ENCODE results near the gene CHFR.
"Not testable (repeated sequence)": the region's sequence is repeated elsewhere in the genome, so short reads cannot be mapped to it uniquely, and the experiment has no call there.

CHFR gene, protein sequence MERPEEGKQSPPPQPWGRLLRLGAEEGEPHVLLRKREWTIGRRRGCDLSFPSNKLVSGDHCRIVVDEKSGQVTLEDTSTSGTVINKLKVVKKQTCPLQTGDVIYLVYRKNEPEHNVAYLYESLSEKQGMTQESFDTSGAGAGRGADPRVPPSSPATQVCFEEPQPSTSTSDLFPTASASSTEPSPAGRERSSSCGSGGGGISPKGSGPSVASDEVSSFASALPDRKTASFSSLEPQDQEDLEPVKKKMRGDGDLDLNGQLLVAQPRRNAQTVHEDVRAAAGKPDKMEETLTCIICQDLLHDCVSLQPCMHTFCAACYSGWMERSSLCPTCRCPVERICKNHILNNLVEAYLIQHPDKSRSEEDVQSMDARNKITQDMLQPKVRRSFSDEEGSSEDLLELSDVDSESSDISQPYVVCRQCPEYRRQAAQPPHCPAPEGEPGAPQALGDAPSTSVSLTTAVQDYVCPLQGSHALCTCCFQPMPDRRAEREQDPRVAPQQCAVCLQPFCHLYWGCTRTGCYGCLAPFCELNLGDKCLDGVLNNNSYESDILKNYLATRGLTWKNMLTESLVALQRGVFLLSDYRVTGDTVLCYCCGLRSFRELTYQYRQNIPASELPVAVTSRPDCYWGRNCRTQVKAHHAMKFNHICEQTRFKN
- long read RNA-seq, donor 1, partial matches to known transcripts: 222 of 223 reads
- long read RNA-seq, donor 1, other reads (novel, unspliced or antisense): 0 of 223 reads
- long read RNA-seq, donor 2: 0 reads
- long read RNA-seq, donor 3: 0 reads
- long read RNA-seq, donor 4, partial matches to known transcripts: 0 of 2 reads
- long read RNA-seq, donor 4, other reads (novel, unspliced or antisense): 0 of 2 reads
- long read RNA-seq, donor 5: 0 reads
- long read RNA-seq, donor 6, partial matches to known transcripts: 0 of 1 reads
- long read RNA-seq, donor 6, other reads (novel, unspliced or antisense): 0 of 1 reads
- long read RNA-seq, donor 7: 0 reads
- long read RNA-seq, donor 8, partial matches to known transcripts: 0 of 1 reads
- long read RNA-seq, donor 8, other reads (novel, unspliced or antisense): 0 of 1 reads

DNA sequence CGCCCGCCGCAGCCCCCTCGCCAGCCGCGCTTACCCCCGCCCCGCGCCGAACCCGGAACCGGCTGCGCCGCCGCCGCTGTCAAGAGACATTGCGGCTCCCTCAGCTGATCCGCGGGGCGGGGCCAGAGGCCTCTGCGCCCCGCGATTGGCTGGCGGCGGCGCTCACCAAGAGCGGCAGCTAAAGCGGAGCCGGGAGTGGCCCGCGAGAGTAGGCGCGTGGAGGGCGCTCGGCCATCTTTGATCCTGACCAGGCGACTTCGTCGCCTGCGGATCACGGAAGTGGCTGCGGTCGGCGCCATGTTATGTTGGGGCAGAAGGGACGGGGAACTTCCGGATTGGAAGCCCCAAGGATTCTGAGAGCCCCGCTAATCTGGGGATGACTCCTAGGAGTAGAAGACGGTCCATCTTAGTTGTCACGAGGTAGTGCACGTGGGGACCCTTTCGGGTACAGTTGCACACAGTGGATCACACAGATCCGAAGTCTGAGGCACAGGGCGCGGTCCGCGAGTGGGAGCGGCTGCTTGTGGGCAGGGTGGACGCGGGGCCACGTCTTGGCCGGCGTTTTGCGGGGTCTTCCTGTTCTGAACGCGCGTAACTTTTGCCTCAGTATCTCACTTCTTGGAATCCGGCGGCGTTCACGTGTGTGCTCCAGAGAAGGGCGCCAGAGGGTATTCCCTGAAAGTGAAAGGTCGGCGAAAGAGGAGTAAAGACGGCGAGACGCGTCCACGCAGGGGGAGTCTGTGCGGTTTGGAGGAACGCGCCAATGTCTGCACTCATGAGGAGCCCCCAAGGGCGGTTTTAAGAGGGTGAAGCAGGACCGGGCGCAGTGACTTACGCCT is at the start of gene CHFR:
Gene CHFR (minus strand): TSS at position 93 of the 839 bp plus-strand sequence. CDS start 277 bp downstream, outside the sequence.
- DNase-seq: peak; percentile 86

GRCh38 chr12:132936921-132937320 is 49.5 kb upstream of the CHFR start:
- DNase-seq: not testable (repeated sequence)

- no peak for DNase-seq
Observed at GRCh38 chr12:132936163-132936562, 48.8 kb upstream of the CHFR start.

DNA sequence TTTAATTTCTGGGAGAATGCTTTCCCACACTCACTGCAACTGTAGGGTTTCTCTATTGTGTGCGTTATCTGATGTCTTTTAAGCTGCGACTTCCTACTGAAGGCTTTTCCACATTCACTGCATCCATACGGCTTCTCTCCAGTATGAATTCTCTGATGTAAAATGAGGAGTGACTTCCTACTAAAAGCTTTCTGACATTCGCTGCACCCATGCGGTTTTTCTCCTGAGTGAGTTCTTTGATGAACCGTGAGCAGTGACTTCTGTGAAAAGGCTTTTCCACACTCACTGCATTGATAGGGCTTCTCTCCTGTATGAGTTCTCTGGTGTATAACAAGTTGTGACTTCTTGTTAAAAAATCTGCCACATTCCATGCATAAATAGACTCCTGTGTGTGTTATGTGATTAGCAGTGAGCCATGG is 39.0 kb upstream of the CHFR start:
- no peak for DNase-seq

GRCh38 chr12:132925597-132926414 is 38.4 kb upstream of the CHFR start:
- no peak for DNase-seq

GRCh38 chr12:132924356-132924755 is 37.0 kb upstream of the CHFR start:
- DNase-seq: no peak

DNA sequence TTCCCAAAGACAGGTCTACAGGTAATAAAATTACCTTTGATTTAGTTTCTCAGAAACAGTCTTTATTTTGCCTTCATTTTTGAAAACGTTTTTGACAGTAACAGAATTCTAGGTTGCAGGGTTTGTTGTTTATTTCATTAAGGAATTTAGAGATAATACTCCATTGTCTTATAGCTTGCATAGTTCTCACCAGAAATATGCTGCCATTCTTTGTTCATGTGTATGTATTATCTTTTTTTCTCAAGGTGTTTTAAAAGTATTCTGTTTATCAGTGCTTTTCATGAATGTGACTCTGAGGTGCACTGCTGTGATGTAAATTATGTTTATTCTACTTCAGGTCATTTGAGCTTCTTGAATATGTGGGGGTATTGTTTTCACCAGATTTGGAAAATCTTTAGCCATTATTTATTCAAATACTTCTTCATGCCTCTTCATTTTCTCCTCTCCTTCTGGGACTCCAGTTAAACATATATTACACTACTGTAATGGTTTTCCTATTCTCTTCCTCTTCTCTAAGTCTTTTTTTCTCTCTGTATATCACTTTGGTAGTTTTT is 36.0 kb upstream of the CHFR start:
- DNase-seq: no peak

DNA sequence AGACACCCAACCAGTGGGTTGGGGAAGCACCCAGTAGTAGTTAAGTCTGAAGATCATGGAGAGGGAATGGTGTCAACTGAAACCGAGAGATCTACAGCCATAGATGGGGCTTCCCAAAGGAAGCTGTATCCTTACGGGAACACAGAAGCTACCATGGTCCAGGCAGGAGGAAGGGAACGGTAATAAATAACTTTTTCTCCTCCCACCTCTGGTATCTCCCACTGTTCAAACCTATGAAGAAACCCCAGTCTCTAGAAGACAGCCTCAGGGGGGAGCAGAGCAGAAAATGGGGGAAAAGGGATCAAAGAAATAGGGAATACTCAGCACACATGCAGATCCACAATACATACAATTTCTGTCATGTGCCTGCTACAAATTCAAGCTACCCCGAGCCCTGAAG is 35.3 kb upstream of the CHFR start:
- no peak for DNase-seq

DNA sequence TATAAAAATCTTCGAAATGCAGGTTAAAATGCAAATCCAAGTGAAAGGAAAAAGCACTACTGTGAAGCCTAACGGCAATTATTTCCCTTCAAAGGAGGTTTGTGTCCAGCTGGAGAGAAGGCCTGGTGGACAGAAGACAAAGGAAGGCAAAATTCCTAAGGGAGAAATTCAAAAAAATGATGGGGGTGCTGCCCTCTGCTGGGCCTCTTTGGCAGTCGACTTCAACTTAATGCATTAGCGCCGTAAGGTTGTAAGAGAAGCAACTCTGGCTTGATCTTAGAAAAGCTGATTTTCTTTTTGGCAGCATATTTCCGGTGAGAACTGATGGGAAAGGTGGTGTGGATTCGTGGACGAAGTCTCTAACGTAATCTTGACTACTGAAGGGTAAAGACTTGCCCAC is 34.3 kb upstream of the CHFR start:
- DNase-seq: no peak

- no peak for DNase-seq
Observed at GRCh38 chr12:132918680-132919079, 31.3 kb upstream of the CHFR start.

DNA sequence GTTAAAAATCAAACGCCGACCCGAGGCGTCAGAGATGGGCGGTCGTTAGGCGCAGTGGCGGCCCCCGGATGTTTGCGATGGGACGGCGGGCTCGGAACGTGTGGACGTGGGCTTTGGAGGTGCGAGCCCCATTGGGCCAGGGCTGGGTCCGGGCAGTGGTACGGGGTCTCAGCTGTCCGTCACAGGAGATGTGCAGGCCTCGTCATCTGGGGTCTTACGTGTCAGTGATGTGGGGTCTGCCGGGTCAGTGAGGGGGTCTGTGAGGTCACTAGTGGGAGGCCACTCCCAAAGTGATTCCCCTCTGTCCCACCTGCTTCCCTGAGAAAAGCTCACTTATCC is 21.6 kb upstream of the CHFR start:
- no peak for DNase-seq

DNA sequence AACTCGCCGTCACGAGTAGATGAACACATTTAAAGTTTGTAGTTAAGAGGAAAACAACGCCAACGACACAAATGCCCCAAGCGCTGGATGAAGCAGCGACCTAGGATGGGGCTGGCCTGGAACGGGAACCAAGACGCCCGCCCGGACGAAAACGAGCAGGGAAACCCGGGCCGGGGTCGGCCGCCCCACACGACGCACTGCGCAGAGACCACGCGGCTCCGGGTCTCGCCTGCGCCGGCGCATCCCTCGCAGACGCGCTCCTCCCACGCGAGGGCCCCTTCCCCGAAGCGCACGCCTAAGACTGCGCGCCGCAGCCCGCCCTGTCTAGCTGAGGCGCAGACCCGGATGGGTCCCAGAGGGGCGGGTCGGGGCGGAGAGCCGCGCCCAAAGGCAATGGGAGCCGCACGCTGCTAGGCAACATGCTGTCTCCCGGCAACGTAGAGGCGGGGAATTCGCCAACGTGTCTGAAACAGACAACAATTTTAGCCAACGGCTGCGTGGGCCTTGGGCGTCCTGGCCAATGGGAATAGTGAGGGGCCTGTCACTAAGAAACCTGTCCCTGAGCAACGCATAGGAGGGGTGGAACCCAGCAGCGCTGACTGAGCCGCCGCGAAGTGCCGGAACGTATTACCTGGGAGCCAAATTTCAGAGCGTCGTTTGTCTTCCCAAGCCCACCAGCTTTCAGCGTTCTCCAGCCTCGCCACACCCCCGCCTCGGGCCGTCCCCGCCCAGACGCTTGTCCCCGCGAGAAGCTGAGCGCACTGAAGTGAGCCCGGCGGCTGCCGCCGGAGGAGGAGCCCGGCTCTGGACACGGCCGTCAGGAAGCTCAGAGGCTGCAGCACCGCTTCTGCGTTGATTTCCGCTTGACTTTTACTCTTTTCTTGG is 21.0 kb upstream of the CHFR start:
- peak; percentile 92 for DNase-seq

DNA sequence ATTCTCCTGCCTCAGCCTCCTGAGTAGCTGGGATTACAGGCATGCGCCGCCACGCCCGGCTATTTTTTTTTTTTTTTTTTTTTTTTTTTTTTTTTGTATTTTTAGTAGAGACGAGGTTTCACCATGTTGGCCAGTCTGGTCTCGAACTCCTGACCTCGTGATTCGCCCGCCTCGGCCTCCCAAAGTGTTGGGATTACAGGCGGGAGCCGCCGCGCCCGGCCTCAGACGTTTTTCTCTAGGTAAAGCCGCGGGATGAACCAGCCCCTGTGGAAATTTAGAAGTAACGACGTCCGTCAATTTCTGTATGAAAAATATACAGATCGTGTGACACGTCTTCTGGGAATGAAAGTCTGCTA is 20.4 kb upstream of the CHFR start:
- not testable (repeated sequence) for DNase-seq

DNA sequence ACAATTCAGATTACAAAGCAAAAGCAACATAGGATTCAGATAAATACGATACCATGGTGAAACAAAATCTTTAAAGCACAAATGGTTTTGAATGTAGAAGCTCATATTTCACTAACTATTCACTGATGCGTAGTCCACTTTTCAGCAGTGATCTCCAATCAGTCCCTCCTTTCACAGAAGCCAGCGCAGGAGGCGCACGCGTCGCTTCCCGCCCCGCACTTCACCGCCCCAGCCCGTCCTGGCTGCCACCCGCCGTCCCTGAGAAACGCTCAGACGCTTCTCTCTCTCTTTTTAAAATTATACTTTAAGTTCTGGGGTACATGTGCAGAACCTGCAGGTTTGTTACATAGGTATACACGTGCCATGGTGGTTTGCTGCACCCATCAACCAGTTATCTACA is 19.8 kb upstream of the CHFR start:
- DNase-seq: peak; percentile 32

- DNase-seq: peak; percentile 78
Observed at GRCh38 chr12:132904718-132905328, 17.4 kb upstream of the CHFR start.

- DNase-seq: no peak
Observed at GRCh38 chr12:132899033-132899432, 11.6 kb upstream of the CHFR start.

DNA sequence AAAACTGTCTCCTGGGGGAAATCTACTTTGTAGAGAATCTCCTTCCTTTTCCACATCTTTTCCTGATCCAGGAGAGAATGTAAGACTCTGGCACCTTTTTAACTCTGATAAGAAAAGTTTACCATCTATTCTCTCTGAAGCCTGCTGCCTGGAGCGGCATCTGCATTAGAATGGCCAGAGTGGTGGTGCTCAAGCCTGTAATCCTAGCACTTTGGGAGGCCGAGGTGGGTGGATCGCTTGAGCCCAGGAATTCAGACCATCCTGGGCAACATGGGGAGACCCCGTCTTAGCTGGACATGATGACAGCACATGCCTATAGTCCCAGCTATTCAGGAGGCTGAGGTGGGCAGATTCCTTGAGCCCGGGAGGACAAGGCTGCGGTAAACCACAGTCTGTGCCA is 1.4 kb upstream of the CHFR start:
- no peak for DNase-seq

GRCh38 chr12:132886529-132887477 is 602 bp downstream of the CHFR start:
- DNase-seq: peak; percentile 46
